SK-N-SH treated with all-trans-retinoic acid at 6 μM for 48 hours (cell line): ENCODE data around the gene STK17B.

Experiments used
- ARNTL ChIP-seq: fragments of 450-650 bp; formaldehyde crosslinking; IDR thresholded peaks from 2 replicates; pipeline ENCODE4 v1.5.0; 2020; ENCODE audit warnings: low read depth, mild to moderate bottlenecking, moderate library complexity, borderline replicate concordance
- BACH2 ChIP-seq: fragments of 250-450 bp; sonication (Bioruptor Pico); IDR thresholded peaks from 2 replicates; pipeline ENCODE4 v1.9.0; 2021; ENCODE audit warnings: mild to moderate bottlenecking, borderline replicate concordance
- ESRRG ChIP-seq: fragments of 250-450 bp; sonication (Bioruptor Pico); IDR thresholded peaks from 2 replicates; pipeline ENCODE4 v1.6.1; 2021; ENCODE audit warnings: mild to moderate bottlenecking
- RARB ChIP-seq: fragments of 250-450 bp; sonication (Bioruptor Pico); IDR thresholded peaks from 2 replicates; pipeline ENCODE4 v1.8.0; 2021; ENCODE audit warnings: mild to moderate bottlenecking, moderate library complexity
- SNAI2 ChIP-seq: fragments of 250-450 bp; sonication (Bioruptor Pico); IDR thresholded peaks from 2 replicates; pipeline ENCODE4 v1.5.0; 2020; ENCODE audit warnings: mild to moderate bottlenecking, moderate library complexity
- TOX ChIP-seq: fragments of 250-450 bp; sonication (Bioruptor Pico); IDR thresholded peaks from 2 replicates; pipeline ENCODE4 v1.8.0; 2021; ENCODE audit warnings: mild to moderate bottlenecking, moderate library complexity, borderline replicate concordance
- ZNF565 ChIP-seq: fragments of 450-650 bp; formaldehyde crosslinking; conservative IDR thresholded peaks from 2 replicates; pipeline ENCODE4 v1.5.0; 2020; ENCODE audit warnings: low read depth, mild to moderate bottlenecking, moderate library complexity
- TF ChIP-seq, protein P1 (sequence below): fragments of 250-450 bp; sonication (Bioruptor Pico); IDR thresholded peaks from 2 replicates; pipeline ENCODE4 v1.8.0; 2020; ENCODE audit warnings: mild to moderate bottlenecking, moderate library complexity, borderline replicate concordance
- TF ChIP-seq, protein P2 (sequence below): fragments of 250-450 bp; sonication (Bioruptor Pico); IDR thresholded peaks from 2 replicates; pipeline ENCODE4 v1.5.1; 2020; ENCODE audit warnings: low read depth, mild to moderate bottlenecking, moderate library complexity

DNA sequence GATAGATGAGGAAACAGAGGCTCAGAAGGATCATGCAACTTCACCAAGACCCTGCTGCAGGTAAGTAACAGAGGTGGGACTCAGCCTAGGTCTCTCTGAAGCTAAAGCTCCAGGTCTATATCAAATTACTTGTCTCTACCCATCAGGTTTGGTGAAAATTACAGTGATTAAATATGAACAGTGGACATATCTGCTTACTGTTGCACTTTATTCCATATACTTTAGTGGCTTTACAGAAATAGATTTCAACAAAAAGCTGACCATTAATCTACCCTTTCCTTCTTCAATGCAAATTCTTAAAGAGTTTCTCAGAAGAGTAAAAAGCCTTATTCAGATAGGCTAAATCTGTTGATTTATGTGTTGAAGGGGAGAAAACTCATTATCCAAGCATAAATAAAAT is 42.8 kb upstream of the STK17B start:
- TF ChIP-seq, protein P1, sequence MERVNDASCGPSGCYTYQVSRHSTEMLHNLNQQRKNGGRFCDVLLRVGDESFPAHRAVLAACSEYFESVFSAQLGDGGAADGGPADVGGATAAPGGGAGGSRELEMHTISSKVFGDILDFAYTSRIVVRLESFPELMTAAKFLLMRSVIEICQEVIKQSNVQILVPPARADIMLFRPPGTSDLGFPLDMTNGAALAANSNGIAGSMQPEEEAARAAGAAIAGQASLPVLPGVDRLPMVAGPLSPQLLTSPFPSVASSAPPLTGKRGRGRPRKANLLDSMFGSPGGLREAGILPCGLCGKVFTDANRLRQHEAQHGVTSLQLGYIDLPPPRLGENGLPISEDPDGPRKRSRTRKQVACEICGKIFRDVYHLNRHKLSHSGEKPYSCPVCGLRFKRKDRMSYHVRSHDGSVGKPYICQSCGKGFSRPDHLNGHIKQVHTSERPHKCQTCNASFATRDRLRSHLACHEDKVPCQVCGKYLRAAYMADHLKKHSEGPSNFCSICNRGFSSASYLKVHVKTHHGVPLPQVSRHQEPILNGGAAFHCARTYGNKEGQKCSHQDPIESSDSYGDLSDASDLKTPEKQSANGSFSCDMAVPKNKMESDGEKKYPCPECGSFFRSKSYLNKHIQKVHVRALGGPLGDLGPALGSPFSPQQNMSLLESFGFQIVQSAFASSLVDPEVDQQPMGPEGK (CRISPR knock-in tag) = no peak
- TF ChIP-seq ARNTL (CRISPR knock-in tag) (no peak), BACH2 (CRISPR knock-in tag) (no peak), ZNF565 (CRISPR knock-in tag) (no peak), RARB (CRISPR knock-in tag) (no peak), ESRRG (no peak), TOX (CRISPR knock-in tag) (no peak), SNAI2 (CRISPR knock-in tag) (no peak)
- TF ChIP-seq, protein P2, sequence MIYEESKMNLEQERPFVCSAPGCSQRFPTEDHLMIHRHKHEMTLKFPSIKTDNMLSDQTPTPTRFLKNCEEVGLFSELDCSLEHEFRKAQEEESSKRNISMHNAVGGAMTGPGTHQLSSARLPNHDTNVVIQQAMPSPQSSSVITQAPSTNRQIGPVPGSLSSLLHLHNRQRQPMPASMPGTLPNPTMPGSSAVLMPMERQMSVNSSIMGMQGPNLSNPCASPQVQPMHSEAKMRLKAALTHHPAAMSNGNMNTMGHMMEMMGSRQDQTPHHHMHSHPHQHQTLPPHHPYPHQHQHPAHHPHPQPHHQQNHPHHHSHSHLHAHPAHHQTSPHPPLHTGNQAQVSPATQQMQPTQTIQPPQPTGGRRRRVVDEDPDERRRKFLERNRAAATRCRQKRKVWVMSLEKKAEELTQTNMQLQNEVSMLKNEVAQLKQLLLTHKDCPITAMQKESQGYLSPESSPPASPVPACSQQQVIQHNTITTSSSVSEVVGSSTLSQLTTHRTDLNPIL (CRISPR knock-in tag) = no peak
